IPS-NIHi11 (cell line): ENCODE measurements around the gene OTOG.

ENCODE experiments used
- DNase-seq: peaks from one replicate; pipeline ENCODE4 v3.0.0; 2012; ENCODE audit warnings: mixed read lengths, low spot score

OTOG gene

DNA sequence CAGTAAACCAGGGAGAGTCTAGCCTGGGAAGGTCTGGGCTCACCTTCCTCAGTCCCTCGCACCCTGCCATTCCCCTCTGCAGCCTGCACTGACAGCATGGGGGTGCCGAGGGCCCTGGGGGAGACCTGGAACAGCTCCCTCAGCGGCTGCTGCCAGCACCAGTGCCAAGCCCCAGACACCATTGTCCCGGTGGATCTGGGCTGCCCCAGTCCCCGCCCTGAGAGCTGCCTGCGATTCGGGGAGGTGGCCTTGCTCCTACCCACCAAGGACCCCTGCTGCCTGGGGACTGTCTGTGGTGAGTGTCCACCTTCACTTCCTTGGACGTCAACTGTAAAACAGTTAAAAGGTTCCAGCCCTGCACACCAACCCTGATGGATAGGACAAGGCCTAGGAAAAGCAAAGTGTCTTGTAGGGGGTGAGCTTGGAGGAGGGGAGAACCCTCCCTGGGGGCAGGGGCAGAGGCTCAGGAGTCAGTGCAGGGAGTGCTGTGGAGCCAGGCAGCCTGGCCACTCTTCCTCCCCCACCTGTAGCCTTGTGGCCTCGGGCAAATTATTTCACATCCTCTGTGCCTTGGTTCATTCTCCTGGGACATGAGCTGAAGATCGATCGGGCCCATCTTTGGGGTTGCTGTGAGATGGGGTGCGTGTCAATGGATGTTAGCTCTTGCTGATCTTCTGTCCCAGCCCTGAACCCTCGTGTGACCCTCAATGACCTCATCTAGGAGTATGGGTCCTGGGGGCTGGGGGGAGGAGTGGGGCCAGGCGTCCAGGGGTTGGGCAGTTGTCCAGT is 87.1 kb downstream of the OTOG start:
- DNase-seq, result no peak

DNA sequence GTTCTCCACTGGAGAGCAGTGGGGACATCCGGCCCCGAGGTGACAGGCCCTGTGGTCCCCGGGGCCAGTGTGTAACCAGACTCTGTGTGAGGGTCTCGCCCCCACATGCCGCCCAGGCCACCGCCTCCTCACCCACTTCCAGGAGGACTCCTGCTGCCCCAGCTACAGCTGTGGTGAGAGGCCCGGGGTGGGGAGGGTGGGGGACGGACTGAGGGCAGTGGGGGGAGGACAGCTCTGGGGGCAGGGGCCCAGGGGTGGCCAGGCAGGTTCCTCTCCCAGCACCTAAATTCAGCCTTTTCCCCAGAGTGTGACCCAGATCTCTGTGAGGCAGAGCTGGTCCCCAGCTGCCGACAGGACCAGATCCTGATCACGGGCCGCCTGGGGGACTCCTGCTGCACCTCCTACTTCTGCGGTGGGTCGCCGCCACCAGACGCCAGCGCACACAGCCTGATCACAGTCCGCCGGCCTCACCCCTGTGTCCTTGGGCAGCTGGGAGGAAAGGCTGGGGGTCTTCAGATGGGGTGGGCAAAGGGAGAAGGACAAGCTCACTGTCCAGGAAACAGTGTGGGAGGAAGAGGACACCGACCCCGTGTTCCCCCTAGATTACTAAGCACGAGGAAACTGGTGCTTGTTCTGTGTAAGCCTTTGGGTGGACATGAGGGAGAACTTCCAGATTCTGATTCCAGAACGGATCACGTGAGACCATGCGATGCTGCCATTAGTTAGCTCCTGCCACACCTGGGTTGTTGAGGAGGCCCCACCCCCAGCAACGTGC is 87.9 kb downstream of the OTOG start:
- no peak for DNase-seq

DNA sequence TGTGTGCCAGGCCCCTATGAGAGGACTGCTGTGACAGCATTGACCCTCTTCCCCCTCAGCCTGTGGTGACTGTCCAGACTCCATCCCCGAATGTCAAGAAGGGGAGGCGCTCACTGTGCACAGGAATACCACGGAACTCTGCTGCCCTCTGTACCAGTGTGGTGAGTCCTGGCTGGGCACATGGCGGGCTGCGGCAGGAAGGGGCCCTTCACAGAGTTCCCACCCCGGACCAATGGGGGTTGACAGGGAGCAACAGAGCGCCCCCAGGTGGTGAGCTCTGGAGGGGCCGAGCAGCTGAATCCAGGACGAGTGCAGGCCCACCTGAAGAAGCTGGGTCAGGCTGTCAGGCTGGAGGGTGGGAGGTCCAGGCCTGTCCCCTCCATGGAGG is 88.5 kb downstream of the OTOG start:
- DNase-seq, result no peak

DNA sequence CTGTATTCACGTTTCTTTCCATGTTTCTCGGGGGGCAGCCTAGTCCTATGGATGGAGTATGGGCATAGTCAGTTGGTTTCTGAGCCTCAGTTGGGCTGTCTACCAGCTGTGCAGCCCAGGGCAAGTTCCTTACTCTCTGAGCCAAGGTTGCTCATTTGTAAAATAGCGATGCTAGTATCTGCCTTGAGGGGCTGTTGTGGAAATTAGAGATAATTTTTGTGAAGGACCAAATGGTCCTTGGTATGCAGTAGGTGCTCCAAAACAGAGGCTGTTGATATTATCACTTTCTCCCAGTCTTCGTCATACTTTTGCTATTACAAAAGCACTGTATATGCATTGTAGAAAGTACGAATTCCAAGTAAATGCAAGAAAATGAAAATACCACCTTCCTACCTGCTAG is 89.7 kb downstream of the OTOG start:
- no peak for DNase-seq

DNA sequence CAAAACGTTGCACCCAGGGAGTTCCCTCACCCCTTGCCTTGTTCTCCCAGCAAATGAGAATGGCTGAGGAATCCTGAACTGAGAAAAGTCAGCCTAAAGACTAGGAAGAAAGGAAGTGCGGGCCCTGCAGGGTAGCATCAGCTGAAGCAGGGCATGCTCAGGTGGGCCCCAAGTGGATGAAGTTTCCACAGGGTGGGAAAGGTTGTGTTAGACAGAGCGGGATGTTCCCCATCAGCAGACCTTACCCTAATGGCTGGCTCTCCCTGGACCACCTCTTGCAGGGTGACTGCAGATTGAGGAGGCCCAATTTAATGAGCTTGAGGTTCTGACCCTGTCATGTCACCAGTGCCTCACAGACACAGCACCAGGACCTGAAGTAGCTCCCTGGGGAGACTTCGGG is 90.8 kb downstream of the OTOG start:
- no peak for DNase-seq

DNA sequence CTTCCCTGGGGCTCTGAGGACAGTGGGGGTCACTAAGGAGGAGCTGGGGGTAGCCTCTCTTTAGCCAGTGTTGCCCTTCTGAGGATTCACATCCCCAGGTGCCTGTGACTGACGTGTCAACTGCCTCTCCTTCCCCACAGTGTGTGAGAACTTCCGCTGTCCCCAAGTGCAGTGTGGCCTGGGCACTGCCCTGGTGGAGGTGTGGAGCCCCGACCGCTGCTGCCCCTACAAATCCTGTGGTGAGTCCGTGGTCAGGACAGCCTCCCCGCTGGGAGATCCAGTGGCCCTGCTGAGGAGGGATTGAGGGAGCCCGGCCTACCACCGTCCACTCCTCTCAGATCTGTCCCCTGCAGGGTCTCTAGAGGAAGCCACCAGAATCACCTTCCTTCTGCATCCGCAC is 91.3 kb downstream of the OTOG start:
- no peak for DNase-seq

DNA sequence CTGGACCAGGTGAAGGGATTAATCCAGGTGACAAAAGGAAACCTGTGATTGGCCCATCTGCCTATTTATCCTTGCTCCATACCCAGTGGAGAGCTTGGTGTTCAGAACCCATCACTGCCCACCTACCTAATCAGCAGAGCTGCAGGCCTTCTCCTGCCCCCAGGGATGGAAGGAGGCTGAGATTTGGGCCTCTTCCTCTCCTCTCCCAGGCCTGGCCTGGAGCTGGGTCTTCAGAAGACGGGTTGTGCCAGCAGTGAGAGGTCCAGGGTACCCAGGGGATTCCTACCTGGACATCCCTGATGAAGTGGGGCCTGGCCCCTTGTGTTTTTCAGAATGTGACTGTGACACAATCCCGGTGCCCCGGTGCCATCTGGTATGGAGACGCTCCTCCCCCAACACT is 92.0 kb downstream of the OTOG start:
- DNase-seq, result no peak

DNA sequence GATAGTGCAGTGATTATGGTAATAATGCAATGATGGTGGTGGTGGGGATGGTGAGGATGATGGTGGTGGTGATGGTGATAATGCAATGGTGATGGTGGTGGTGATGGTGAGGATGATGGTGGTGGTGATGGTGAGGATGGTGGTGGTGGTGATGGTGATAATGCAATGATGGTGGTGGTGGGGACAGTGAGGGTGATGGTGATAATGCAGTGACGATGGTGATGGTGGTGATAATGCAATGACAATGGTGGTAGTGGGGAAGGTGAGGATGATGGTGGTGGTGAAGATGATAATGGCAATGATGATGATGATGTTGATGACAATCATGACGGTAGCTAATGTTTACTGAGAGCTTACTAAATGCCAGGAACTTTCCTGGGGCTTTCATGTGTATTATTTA is 92.7 kb downstream of the OTOG start:
- no peak for DNase-seq

DNA sequence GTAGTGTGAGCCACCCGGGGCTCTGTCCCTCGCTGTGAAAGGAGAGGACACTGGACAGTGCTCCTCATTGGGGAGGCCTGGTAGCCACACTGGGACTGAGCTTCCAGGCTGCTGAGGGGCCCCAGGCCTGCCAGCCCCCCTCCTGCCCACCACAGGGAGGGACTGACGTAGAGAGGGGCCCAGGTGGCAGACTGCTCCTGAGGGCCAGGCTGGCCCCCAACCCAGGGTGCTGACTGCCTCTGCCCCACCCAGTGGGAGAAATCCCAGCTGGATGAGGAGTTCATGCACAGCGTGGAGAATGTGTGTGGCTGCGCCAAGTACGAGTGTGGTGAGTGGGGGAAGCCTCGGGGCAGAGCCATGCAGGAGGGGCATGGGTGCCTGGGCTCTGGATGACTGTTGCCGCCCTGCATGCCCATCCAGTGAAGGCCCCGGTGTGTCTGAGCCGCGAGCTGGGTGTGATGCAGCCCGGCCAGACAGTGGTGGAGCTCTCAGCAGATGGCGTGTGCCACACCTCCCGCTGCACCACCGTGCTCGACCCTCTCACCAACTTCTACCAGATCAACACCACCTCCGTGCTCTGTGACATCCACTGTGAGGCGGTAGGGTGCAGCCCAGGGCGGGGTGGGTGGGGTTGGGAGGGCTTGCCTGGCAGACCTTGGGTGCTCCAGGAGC is 93.6 kb downstream of the OTOG start:
- DNase-seq, result no peak

DNA sequence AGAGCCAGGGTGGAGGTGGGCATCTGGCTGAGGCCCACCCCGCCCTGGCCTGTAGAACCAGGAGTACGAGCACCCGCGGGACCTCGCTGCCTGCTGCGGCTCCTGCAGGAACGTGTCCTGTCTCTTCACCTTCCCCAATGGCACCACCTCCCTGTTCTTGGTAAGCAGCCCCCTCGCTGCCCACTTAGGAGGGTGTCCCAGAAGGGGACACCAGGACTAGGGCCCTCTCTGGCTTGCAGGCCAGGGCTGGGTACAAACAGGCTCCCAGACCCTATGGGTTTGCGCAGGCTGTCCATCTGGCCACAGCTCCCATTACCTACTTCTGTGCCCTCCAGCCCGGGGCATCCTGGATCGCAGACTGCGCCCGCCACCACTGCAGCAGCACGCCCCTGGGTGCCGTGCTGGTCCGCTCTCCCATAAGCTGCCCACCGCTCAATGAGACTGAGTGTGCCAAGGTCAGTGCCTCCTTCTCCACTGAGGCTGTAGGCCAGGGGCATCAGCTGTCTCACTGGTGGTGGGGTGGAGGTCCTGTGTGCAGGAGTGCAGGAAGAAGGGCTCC is 94.8 kb downstream of the OTOG start:
- no peak for DNase-seq

DNA sequence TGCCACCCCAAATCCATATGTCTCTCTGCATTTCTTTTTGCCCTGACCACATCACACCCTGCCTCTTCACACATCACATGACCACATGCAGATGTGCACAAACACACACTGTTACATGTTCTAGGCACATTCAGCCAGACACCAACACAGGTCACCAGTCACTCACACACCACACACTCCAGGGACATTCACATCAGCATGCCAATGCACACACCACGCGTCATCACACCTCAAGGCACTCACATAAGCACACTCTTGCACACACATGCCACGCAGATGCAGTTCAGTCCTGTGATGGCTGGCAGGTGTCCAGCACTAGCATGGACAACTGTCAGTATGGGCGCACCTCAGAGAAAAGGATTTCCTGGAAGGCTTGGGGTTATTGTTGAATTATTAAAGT is 95.3 kb downstream of the OTOG start:
- no peak for DNase-seq

DNA sequence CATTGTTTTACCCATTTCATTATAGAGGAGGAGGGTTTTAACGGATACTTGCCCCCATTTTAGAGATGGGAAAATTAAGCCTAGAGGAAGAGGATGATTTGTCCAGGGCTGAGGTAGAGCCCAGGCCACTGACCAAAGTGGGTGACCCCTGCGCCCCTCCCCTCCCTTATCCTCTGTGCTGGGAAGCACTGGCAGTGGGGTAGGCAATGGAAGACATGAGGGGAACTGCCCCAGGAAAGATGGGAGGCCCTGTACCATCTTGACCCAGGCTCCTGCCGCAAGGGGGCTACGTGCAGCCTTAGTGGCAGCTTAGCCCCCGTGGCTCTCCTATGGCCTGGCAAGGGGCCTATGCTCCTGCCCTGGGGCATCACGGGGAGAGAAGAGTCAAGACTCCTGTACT is 95.9 kb downstream of the OTOG start:
- DNase-seq, result no peak

DNA sequence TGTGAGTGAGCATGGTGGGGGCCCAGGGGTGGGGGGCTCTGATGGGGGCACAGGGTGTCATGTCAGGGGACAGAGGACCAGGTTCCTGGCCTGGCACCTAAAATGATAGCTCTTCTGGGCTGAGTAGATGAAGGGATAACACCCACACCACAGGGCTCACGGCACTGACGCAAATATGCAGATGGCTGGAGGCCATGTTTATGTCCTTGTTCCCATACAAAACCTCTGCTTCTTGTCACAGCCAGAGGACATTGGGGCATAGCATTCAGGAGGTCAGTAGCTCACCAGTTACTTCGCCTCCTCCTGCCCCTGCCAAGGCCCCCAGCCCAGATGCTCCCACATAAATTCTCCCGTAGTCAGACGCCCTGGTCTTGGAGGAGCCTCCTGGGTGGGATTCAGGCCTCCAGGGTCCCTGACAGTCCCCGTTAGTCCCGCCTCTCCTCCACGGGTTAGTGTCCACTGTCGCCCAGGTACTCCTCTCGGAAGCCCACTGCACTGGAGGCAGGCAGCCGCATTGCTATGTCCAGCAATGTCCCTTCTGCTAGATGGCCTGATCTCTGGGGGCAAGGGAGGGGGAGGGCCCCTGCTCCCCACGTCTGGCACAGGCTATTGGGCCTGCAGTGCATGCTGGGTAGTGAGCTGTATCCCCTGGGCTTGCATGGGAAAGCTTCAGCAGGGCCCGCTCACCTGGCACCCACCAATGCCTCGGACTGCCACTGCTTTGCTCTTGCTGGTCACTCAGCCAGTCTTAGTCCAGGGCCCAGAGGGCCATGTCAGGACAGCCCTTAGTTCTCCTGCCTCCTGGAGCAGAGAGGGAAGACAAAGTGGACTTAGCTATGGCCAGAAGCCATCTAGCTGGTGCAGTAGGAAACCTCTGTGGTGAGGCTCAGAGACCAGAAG is 96.7 kb downstream of the OTOG start:
- no peak for DNase-seq

DNA sequence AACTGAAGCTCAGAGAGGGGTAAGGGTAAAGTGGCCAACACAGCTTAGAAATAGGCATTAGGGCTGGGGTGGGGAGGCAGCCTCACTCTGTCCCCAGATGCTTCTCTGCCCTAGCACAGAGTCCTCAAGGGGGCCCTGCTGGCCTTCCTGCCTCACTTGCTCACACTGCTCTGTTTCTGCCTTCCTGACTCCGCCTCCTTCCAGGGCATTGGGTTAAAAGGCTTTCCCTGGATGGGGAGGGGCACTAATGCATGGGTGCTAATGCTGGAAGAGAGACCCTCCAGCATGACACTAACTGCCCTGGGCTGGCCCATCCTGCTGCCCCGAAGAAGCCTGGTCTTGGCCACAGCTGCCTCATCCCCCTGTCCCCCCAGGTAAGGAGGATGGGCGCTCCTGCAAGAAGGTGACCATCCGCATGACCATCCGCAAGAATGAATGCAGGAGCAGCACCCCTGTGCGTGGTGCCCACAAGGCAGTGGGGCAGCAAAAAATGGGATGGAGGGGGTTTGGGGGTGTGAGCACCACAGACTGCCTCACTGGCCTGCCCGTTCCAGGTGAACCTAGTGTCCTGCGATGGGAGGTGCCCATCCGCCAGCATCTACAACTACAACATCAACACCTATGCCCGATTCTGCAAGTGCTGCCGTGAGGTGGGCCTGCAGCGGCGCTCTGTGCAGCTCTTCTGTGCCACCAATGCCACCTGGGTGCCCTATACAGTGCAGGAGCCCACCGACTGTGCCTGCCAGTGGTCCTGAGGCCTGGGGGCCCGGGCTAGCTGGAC is 98.3 kb downstream of the OTOG start:
- no peak for DNase-seq

DNA sequence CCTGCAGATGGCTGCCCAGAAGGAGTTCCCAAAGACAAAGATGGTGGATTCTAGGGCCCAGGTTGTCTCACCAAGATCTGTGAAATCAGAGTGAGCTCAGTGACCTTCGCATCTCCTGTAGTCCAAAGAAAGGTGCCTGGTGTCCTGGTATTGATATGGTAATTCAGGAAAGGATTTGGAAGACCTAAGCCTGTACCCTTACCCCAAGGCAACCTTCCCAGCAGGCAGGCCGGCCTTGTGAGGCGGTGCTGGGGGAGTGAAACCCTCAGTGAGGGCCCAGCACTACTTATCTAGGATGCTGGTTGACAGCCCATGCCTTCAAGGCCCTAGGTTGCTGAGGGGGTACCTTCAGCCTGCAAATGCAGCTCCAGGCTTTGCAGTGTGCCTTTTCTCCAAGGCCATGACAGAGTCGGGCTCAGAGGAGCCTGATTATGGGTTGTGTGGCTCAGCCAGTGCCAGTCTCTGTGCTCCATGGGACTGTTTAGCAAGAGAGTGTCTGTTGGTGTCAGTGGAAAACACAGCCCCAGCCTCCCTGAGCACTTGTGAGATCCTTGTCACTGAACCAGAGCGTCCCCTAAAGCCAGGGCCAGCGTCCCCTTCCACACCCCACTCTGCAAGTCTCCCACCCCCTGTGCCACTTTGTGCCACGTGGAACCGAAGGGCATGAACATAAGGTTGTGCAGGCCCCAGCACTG is 99.5 kb downstream of the OTOG start:
- DNase-seq, result no peak

DNA sequence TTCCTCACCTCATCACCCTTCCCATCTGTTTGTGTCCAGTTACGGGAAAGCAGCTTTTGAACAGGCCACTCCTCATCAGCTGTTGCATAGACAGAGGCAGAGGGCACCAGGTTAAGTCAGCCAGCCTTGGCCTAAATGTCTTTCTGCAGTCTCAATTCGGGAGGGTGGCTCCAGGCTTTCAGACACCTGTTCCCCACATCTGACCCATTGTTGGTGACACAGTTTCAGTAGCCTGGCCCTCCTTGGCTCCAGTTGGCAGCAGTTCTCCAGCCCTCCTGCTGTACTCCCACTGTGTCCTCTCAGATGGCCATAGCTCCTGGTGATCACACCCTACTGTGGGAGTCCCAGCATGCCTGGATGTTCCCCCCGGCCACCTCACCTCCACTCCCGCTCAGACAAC is 101.5 kb downstream of the OTOG start:
- DNase-seq, result no peak

DNA sequence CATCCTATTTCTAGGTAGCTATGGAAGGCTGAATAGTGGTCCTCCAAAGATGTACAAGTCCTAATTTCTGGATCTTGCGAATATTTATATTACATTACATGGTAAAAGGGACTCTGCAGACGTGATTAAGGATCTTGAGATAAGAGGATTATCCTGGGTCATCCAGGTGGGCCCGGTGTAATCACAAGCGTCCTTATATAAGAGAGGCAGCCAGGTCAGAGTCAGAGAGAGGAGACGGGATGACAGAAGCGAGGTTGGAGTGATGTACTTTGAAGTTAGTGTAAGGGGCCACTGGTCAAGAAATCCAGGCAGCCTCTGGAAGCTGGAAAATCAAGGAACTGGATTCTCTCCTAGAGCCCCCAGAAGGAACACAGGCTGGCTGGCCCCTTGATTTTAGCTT is 102.2 kb downstream of the OTOG start:
- no peak for DNase-seq

DNA sequence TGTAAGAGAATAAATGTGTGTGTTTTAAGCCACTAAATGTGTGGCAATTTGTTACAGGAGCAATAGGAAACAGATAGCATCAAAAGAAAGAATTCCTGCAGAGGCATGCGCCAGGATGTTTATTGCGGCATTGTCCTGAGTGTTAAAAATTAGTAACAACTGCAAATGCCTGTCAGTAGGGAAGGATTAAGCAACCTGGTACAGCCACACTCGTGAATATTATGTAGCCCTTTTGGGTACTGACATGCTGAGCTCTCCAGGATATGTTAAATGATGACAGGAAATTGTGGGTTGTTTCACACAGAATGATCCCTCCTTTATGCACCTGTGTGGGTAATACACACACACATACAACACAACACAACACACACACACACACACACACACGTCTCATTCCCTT is 102.6 kb downstream of the OTOG start:
- DNase-seq, result no peak

DNA sequence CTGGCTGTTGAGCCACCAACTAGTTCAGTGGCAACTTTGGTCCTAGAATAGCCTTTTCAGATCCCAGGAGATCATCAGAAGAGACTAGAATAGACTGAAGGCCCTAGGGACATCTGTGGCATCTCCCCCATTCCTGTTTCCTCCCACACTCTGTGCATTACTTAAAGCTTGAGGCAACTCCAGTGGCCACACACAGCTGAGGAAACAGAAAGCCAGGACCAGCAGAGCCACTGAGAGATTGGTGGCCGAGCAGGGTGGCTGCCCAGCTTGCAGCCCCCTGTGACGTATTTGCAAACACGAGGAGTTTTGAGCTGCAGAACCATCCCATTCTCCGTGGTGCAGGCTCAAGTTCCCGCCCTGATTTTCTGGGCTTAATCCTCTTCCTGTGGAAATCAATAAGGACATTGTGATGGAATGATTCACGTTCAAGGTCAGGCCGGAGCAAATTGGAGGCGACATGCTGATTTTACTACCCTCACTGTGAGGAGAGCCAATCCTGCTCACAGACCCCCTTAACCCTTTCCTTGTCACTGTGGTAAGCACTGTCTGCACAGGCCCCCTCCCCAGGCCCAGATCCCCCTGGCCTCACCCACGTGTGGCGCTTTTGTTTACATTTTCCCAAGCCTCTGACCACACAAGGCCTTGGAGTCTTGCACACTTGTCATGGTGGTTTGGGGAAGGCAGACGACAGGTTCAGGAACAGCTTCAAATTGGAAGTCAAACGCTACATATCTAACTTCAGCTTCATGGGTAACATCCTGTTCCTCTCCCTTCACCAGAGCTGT is 103.3 kb downstream of the OTOG start:
- peak; percentile 50 for DNase-seq

DNA sequence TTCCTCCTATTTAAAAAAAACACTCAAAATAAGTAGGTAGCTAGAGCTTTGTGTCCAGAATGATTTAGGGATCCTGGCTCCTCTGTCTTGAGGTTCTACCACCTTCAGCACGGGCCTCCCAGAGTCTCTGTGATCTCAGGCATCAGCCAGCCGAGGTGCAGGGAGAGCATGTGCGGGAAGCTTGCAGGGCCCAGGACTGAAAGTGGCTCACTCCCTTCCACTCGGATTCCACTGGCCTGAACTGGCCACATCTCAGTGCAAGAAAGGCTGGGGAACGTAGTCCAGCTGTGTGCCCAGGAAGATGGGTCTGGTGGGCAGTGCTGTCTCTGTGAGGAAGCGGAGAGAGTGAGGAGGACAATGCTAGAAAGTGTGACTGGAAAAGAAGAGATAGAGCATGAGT is 104.0 kb downstream of the OTOG start:
- no peak for DNase-seq
